ENCODE measurements around the gene RAB36. TPM values are rescaled to one million over a fixed set of nuclear protein-coding genes. Genes with fewer than 3 reads are reported as not detected.

The RAB36 gene
- total and polyA plus RNA-seq, 9 donors: 3.9 to 18.7 (median 6.3) TPM

DNA sequence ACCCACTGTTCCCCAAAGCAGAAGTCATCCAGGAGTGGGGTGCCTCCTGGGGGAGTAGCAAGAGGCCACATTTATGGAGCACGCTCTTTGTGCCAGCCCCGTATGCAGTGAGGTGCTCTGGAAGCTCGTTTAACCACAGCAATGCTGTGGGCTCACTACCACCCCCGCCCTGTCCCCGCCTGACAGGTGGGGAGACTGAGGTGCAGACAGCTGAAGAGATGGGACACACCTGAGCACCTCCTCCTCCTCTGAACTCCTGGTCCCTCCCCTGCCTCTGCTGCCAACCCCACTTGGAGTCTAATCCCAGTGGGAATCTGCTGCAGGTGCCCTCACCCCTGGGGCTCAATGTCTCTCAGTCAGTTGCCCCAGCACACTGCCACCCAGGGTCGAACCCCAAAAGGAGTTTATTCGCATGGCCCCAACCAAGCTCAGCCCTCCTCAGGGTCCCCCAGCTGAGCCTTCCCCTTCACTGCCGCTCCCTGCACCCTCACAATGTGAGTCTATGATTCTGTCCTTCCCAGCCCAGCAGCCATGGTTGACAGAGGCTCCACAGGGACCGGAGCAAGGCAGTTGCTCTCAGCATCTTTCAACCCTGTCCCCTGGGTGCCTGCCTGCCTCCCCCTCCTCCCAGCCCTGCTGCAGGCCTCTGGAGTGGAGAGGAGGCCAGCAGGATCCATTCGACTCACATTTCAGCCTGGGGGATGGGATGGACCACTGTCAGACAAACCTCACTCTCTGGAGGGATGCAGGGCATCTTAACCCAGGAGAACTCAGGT lies 21.8 kb downstream of the RAB36 start:
- H3K9me3 ChIP-seq: no peaks in the 10 kb centered on the region
- DNase-seq: no peak
- no peak overlapping the region for H3K4me3 ChIP-seq
- no peak overlapping the region for H3K27ac ChIP-seq
- H3K36me3 ChIP-seq: no peaks in the 10 kb centered on the region
- intact Hi-C loops (cut with DNase I): no loop called here
- H3K27me3 ChIP-seq: no peaks in the 10 kb centered on the region
- 72 to 75% (median 75%) methylated on average over 9 to 10 of the region's 10 CpGs for whole genome bisulfite sequencing, 3 donors
- H3K4me1 ChIP-seq (ENCODE audit: insufficient read depth): peaks cover 9% of the 10 kb centered on the region
- TF ChIP-seq, protein P1, sequence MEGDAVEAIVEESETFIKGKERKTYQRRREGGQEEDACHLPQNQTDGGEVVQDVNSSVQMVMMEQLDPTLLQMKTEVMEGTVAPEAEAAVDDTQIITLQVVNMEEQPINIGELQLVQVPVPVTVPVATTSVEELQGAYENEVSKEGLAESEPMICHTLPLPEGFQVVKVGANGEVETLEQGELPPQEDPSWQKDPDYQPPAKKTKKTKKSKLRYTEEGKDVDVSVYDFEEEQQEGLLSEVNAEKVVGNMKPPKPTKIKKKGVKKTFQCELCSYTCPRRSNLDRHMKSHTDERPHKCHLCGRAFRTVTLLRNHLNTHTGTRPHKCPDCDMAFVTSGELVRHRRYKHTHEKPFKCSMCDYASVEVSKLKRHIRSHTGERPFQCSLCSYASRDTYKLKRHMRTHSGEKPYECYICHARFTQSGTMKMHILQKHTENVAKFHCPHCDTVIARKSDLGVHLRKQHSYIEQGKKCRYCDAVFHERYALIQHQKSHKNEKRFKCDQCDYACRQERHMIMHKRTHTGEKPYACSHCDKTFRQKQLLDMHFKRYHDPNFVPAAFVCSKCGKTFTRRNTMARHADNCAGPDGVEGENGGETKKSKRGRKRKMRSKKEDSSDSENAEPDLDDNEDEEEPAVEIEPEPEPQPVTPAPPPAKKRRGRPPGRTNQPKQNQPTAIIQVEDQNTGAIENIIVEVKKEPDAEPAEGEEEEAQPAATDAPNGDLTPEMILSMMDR (IDR thresholded peaks at IDR 0.05): no peak
- TF ChIP-seq POLR2A (IDR thresholded peaks at IDR 0.05) (no peak), EP300 (IDR thresholded peaks at IDR 0.05) (no peak)

DNA sequence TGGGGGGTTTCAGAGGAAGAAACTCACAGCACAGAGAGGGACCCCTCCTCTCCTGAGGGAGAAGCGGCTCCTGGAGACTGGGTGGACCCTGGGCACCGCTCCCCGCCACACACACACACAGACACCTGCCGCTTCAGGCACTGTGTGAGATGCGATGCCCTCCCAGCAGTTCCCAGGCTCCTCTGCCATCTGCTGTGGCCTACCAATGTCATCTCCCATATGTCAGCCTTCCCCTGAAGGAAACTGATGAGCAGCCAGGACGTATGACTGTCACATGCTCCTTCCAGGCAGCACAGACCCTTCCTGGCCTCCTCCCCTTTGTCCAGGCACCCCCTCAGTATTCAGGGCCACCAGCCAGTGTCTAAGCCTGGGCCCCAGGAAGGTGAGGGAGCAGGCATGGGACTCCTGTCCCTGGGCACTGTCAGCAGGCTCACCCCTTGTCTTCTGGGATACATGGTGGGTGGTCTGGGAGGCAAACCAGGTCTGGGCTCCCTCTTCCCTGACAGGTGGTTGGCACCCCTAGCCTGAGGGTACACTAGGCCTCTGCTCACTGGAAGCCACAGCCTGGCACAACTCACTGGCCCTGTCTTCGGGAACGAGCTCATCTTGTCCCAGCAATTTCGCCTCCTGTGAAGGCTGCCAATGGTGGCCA lies 23.2 kb downstream of the RAB36 start:
- WGBS, 3 donors: 90 to 95% (median 93%) methylated on average over 9 of the region's 9 CpGs
- DNase-seq: no peak
- intact Hi-C loops (cut with DNase I): no loop called here
- H3K9me3 ChIP-seq: no peaks in the 10 kb centered on the region
- H3K4me1 ChIP-seq (ENCODE audit: insufficient read depth): peaks cover 8% of the 10 kb centered on the region
- no peaks in the 10 kb centered on the region for H3K27me3 ChIP-seq
- no peak overlapping the region for H3K4me3 ChIP-seq
- no peaks in the 10 kb centered on the region for H3K36me3 ChIP-seq
- H3K27ac ChIP-seq: no peak overlapping the region
- TF ChIP-seq EP300 (IDR thresholded peaks at IDR 0.05) (no peak), POLR2A (IDR thresholded peaks at IDR 0.05) (no peak)
- TF ChIP-seq, protein P1 (IDR thresholded peaks at IDR 0.05): no peak

DNA sequence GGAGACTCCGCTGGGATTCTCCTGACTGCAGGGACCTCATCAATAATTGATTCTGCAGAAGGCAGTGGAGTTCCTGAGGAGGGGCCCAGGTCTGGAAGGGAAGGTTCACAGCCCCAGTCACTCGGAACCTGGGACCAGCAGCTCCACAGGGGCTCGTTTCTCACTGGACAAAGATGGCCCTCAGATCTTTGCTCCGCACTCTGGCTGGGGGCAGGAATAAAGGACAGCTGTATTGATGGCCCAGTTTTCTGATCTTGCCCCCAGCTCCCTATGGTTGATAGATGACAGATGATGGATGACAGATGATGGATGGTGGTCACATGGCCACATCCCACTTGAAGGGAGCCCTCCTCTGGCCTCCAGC lies 23.7 kb downstream of the RAB36 start:
- Histone ChIP-seq H3K27me3 (no peaks in the 10 kb centered on the region), H3K27ac (no peak overlapping the region), H3K9me3 (no peaks in the 10 kb centered on the region), H3K36me3 (no peaks in the 10 kb centered on the region), H3K4me3 (no peak overlapping the region), H3K4me1 (ENCODE audit: insufficient read depth) (peaks cover 3% of the 10 kb centered on the region)
- TF ChIP-seq, protein P1 (IDR thresholded peaks at IDR 0.05): no peak
- TF ChIP-seq POLR2A (IDR thresholded peaks at IDR 0.05) (no peak), EP300 (IDR thresholded peaks at IDR 0.05) (no peak)
- no peak for DNase-seq
- WGBS, 3 donors: 90 to 95% (median 95%) methylated on average over 4 of the region's 4 CpGs
- intact Hi-C loops (cut with DNase I): no loop called here

DNA sequence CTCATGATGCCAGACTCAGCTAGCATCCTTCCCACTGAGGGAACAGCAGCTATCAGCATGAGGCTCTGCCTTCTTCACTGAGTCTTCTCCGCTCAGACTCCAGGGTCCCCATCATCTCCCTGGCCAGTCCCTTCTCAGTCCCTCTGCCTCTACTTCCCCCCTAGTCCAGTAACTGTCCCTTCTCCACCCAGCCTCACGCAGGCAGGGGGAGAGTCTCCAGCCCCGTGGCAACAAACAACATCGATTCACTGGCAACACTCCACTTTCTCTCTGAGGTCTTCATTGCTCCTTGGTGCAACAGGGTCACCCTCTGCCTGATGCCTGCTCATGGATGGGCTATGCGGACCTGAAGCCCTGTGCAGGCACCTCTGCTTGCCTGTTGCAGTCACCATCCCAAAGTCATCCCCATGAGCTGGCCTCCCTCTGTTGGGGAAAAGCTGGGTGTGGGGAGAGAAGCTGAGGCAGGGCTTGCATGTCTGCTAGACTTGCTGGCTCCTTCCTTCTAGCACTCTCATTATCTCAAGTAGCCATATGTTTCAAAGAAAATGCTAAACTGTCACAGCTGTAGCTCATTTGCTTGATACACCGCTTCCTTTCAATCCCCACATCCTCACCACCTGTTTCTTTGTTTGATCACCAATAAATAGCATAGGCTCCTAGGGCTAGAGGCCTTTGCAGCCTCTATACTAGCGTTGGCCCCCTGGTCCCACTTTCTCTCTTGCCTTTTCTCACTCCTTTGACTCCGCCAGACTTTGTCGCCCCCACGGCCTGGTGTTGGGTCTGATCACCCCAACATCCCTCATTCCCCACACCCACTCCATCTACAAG lies 30.8 kb downstream of the RAB36 start:
- H3K27me3 ChIP-seq: no peaks in the 10 kb centered on the region
- H3K4me1 ChIP-seq (ENCODE audit: insufficient read depth): no peaks in the 10 kb centered on the region
- H3K9me3 ChIP-seq: no peaks in the 10 kb centered on the region
- no peak for DNase-seq
- H3K27ac ChIP-seq: no peak overlapping the region
- TF ChIP-seq, protein P1 (IDR thresholded peaks at IDR 0.05): no peak
- no peak for TF ChIP-seq EP300 (IDR thresholded peaks at IDR 0.05)
- no peak for TF ChIP-seq POLR2A (IDR thresholded peaks at IDR 0.05)
- no peak overlapping the region for H3K4me3 ChIP-seq
- WGBS, 3 donors: 94 to 97% (median 97%) methylated on average over 10 of the region's 10 CpGs
- intact Hi-C loops (cut with DNase I): loop anchor here in 1 of 4 donors (10.0 kb wide), 1 partner anchor 209 kb away; no protein-coding TSS in a partner anchor
- no peaks in the 10 kb centered on the region for H3K36me3 ChIP-seq

All from ovary (tissue), 9 donors.